MCF 10A (cell line): ENCODE results near the gene NR1I3. TPM values are rescaled to one million over a fixed set of nuclear protein-coding genes. Genes with fewer than 3 reads are reported as not detected.

Experiments
- BruUV-seq: library from RNA; stranded (reverse); fragments of 400-500 nt; replicated peaks from 2 replicates; lab custom pipeline; 2021; lab: Mats Ljungman, UMichigan
- CTCF ChIA-PET: fragments of 300-600 bp; sonication (Branson Sonifier 250); formaldehyde crosslinking; extraction: SDS; loops from one replicate; lab custom pipeline; 2021; ENCODE audit warnings: antibody characterized with exemption, inconsistent platforms; lab: Yijun Ruan, JAX
- POLR2A ChIA-PET: fragments of 300-600, 350-650 bp; sonication (Branson Sonifier 250); formaldehyde crosslinking; extraction: SDS; loops from one replicate; lab custom pipeline; 2020; ENCODE audit warnings: antibody characterized with exemption, inconsistent platforms; lab: Yijun Ruan, JAX
- DNase-seq: peaks from one replicate; pipeline ENCODE4 v3.0.0-alpha.2; 2018; ENCODE audit not compliant: unreplicated experiment
- H3K27ac Mint-ChIP-seq: one replicate; pipeline ENCODE4 v1.8.0; 2022; ENCODE audit warnings: mild to moderate bottlenecking, low read depth, mixed read lengths; ENCODE audit not compliant: unreplicated experiment
- H3K27me3 Mint-ChIP-seq: one replicate; pipeline ENCODE4 v1.8.0; 2022; ENCODE audit warnings: mixed read lengths; ENCODE audit not compliant: insufficient read depth, unreplicated experiment
- H3K36me3 Mint-ChIP-seq: one replicate; pipeline ENCODE4 v1.8.0; 2022; ENCODE audit warnings: mild to moderate bottlenecking, moderate library complexity, mixed read lengths; ENCODE audit not compliant: insufficient read depth, unreplicated experiment
- H3K4me1 Mint-ChIP-seq: one replicate; pipeline ENCODE4 v1.8.0; 2022; ENCODE audit warnings: mixed read lengths; ENCODE audit not compliant: insufficient read depth, unreplicated experiment
- H3K4me3 Mint-ChIP-seq: one replicate; pipeline ENCODE4 v1.8.0; 2022; ENCODE audit warnings: mild to moderate bottlenecking, moderate library complexity, mixed read lengths; ENCODE audit not compliant: unreplicated experiment
- H3K9me3 Mint-ChIP-seq: one replicate; pipeline ENCODE4 v1.8.0; 2022; ENCODE audit warnings: mixed read lengths; ENCODE audit not compliant: unreplicated experiment
- intact Hi-C: fragments of 100-400 bp; cut with micrococcal nuclease; formaldehyde crosslinking; loops from 2 replicates; pipeline ENCODE4 v1.14.1; 2022
- total RNA-seq: library from RNA; stranded (reverse); gene quantifications from 2 replicates; pipeline ENCODE4 v1.2.3, GENCODE V29; 2022
- TF ChIP-seq, protein P1 (sequence below): fragments of 200-600 bp; IDR thresholded peaks from one replicate; pipeline ENCODE4 v1.8.0; 2022; ENCODE audit warnings: antibody characterized with exemption, mild to moderate bottlenecking; ENCODE audit not compliant: unreplicated experiment

Gene NR1I3
- total RNA-seq, 1 experiment from 2014 or later, result not detected

DNA sequence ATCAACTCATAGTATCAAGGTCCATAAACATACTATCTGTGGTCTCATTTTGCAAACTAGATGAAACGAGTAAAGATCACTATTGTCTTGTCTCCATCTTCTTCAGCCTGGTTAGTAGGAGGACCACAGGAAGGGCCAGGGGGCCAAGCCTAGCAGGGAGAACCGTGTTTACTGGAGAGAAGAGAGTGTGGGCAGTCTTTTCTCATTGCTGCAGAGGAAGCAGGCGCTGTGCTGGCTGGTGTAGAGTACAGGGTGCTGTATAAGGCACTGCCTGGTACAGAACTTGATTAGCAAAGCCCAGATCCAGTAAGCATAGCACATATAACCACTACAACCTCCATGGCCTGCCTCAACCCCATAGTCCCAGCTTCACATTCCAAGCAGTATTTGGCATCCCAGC lies 50.7 kb downstream of the NR1I3 start:
- Mint-ChIP-seq H3K4me3 (no peak overlapping the region), H3K4me1 (peaks cover 32% of the 10 kb centered on the region), H3K9me3 (no peaks in the 10 kb centered on the region), H3K27ac (no peak overlapping the region), H3K27me3 (no peaks in the 10 kb centered on the region), H3K36me3 (no peaks in the 10 kb centered on the region)
- BruUV-seq, result no TSS peak
- no peak for DNase-seq
- TF ChIP-seq, protein P1, sequence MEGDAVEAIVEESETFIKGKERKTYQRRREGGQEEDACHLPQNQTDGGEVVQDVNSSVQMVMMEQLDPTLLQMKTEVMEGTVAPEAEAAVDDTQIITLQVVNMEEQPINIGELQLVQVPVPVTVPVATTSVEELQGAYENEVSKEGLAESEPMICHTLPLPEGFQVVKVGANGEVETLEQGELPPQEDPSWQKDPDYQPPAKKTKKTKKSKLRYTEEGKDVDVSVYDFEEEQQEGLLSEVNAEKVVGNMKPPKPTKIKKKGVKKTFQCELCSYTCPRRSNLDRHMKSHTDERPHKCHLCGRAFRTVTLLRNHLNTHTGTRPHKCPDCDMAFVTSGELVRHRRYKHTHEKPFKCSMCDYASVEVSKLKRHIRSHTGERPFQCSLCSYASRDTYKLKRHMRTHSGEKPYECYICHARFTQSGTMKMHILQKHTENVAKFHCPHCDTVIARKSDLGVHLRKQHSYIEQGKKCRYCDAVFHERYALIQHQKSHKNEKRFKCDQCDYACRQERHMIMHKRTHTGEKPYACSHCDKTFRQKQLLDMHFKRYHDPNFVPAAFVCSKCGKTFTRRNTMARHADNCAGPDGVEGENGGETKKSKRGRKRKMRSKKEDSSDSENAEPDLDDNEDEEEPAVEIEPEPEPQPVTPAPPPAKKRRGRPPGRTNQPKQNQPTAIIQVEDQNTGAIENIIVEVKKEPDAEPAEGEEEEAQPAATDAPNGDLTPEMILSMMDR, result no peak
- intact Hi-C loops, result no loop called here
- ChIA-PET CTCF (interaction anchor here (0.9 to 1.6 kb wide), 4 partner anchors 36 to 195 kb away, joined by 3 to 10 read pairs (median 4); partner anchors contain the start of gene TOMM40L), POLR2A (interaction anchor here (2.2 kb wide), 1 partner anchor 14 kb away, joined by 11 read pairs; the partner anchor contains the start of gene NDUFS2)

DNA sequence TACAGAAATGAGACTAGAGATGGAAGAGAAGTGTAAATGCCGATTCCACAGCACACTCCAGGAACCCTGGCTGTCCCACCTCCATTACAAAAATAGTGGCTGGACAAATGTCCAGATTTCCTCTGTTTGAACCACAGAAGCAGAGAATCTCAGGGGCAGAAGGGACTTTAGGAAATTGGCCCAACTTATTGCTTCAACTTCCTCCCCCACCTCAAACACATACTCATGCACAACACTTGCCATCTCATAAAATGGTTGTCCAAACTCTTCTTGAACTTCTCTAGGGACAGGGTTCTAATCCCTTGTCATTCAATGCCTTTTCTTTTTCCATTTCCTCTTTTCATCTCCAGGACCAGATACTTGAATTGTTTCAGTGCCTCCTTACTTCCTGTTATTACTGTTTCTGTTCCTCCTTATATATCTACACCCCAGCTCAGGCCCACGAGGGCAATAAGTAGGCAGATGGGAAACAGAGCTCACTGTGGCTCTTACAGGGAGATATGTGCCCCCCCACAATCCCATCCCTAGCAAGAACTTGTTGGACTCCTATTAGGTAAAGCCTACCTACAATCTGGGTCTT lies 52.2 kb downstream of the NR1I3 start:
- ChIA-PET POLR2A (interaction anchor here (0.7 to 1.4 kb wide), 2 partner anchors 20 to 40 kb away, joined by 3 to 4 read pairs; partner anchors contain the start of gene PPOX), CTCF (interaction anchor here (0.5 to 1.8 kb wide), 7 partner anchors 13 to 243 kb away, joined by 3 to 10 read pairs (median 3); partner anchors contain the start of genes ADAMTS4 and TOMM40L)
- intact Hi-C loops, result no loop called here
- Mint-ChIP-seq H3K4me1 (peaks cover 33% of the 10 kb centered on the region), H3K4me3 (no peak overlapping the region), H3K27ac (peak overlapping the region; percentile 36), H3K9me3 (no peaks in the 10 kb centered on the region), H3K36me3 (no peaks in the 10 kb centered on the region), H3K27me3 (no peaks in the 10 kb centered on the region)
- TF ChIP-seq, protein P1, result no peak
- no TSS peak for BruUV-seq
- no peak for DNase-seq

DNA sequence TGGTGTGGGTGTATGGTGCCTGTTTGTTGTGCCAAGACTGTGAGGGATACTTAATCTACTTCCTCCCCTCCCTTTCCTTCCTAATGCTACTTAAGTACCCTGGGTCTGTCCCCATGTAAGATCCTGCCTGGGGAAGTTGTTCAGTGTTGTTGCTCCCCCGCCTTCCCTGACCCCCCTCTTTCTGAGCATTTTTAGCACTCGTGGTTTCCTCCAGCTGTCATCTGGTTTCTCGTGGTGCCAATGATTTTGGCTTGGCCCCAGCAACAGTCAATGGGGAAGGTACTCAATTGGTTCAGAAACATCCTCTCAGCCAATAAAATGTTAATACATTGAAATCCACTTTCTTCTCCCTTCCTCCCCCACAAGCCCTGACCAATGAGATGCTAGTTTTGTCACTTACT lies 52.7 kb downstream of the NR1I3 start:
- Mint-ChIP-seq H3K27ac (peak overlapping the region; percentile 36), H3K4me3 (no peak overlapping the region), H3K9me3 (no peaks in the 10 kb centered on the region), H3K27me3 (no peaks in the 10 kb centered on the region), H3K36me3 (no peaks in the 10 kb centered on the region), H3K4me1 (peaks cover 33% of the 10 kb centered on the region)
- ChIA-PET CTCF (interaction anchor here (0.9 to 1.8 kb wide), 2 partner anchors 20 to 41 kb away, joined by 3 to 5 read pairs; partner anchors contain the start of gene TOMM40L), POLR2A (interaction anchor here (0.7 to 1.4 kb wide), 2 partner anchors 20 to 40 kb away, joined by 3 to 4 read pairs; partner anchors contain the start of gene PPOX)
- TF ChIP-seq, protein P1, result no peak
- DNase-seq, result peak; percentile 33
- intact Hi-C loops, result no loop called here
- no TSS peak for BruUV-seq

DNA sequence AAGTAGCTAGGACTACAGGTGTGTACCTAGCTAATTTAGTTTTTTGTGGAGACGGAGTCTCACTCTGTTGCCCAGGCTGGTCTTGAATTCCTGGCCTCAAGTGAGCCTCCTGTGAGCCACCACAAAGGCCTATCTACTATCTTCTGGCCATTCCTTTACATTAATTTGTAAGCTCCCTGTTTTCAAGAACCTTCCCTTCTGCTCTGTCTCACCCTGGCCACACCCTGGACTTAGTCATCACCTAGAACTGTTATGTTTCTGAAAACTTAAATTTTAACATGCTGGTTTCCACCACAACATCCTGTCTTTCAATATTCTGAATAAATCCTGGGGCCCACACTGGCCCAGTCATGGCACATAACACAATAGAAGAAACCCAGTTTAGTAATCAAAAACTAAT lies 55.8 kb downstream of the NR1I3 start:
- intact Hi-C loops, result loop anchor here (1.0 kb wide), 1 partner anchor 10 kb away; no protein-coding TSS in a partner anchor
- Mint-ChIP-seq H3K36me3 (no peaks in the 10 kb centered on the region), H3K4me3 (no peak overlapping the region), H3K27me3 (no peaks in the 10 kb centered on the region), H3K4me1 (peaks cover 28% of the 10 kb centered on the region), H3K27ac (peak overlapping the region; percentile 94), H3K9me3 (no peaks in the 10 kb centered on the region)
- no TSS peak for BruUV-seq
- TF ChIP-seq, protein P1, result no peak
- POLR2A ChIA-PET, result interaction anchor here (0.6 to 5.3 kb wide), 12 partner anchors 9 to 200 kb away, joined by 3 to 58 read pairs (median 6); partner anchors contain the start of genes ADAMTS4, FCER1G, NDUFS2 and PPOX
- peak; percentile 68 for DNase-seq
- CTCF ChIA-PET, result interaction anchor here (0.6 to 5.9 kb wide), 20 partner anchors 7 to 581 kb away, joined by 3 to 115 read pairs (median 4); partner anchors contain the start of genes APOA2, NDUFS2, PPOX and TOMM40L
